ENCODE results near the gene NCOR1. TPM values are rescaled to one million over a fixed set of nuclear protein-coding genes. Genes with fewer than 3 reads are reported as not detected.

The NCOR1 gene
- total RNA-seq, 1 experiment from 2014 or later = 83.8 TPM

GRCh38 chr17:16046966-16047365, 168.4 kb downstream of the NCOR1 start:
- H3K4me3 ChIP-seq (ENCODE audit: low read depth in 2 of 2, low read length in 2 of 2) = no peak overlapping the region
- TF ChIP-seq SIN3A (IDR thresholded peaks at IDR 0.05; ENCODE audit: borderline replicate concordance, insufficient read depth, low read depth, low read length) = no peak
- TF ChIP-seq POLR2AphosphoS5 (IDR thresholded peaks at IDR 0.05; ENCODE audit: low read depth, low read length) = no peak
- no peak for TF ChIP-seq CTCF (IDR thresholded peaks at IDR 0.05)
- TF ChIP-seq TCF7L2 (IDR thresholded peaks at IDR 0.05; ENCODE audit: low read depth, low read length) = no peak
- no peak for TF ChIP-seq REST (IDR thresholded peaks at IDR 0.05; ENCODE audit: insufficient read depth in 1 of 2, low read depth in 2 of 2, low read length in 1 of 2)
- ATAC-seq (no peak), DNase-seq (ENCODE audit: low read depth, low spot score) (no peak)
- H3K36me3 ChIP-seq (ENCODE audit: control insufficient read depth, insufficient read depth, low read length) = peaks cover 16% of the 10 kb centered on the region
- intact Hi-C loops (cut with micrococcal nuclease; ENCODE audit: unreplicated experiment) = no loop called here
- no peak overlapping the region for H3K27ac ChIP-seq (ENCODE audit: low read length)
- no peaks in the 10 kb centered on the region for H3K27me3 ChIP-seq (ENCODE audit: control insufficient read depth, insufficient read depth, low read length)
- ChIA-PET POLR2A (interaction anchor here (0.6 kb wide), 1 partner anchor 290 kb away, joined by 5 read pairs; no protein-coding TSS in a partner anchor), CTCF (no interaction called here)
- H3K9me3 ChIP-seq (ENCODE audit: control insufficient read depth, insufficient read depth, low read depth, low read length) = no peaks in the 10 kb centered on the region
- in situ Hi-C loops (cut with HindIII; ENCODE audit: low pct_unique_long_range_greater_than_20kb, low sequenced_read_pairs) = no loop called here
- BruUV-seq (replicated peaks) = no TSS peak
- H3K4me1 ChIP-seq (ENCODE audit: control insufficient read depth, insufficient read depth, low read length) = no peaks in the 10 kb centered on the region

DNA sequence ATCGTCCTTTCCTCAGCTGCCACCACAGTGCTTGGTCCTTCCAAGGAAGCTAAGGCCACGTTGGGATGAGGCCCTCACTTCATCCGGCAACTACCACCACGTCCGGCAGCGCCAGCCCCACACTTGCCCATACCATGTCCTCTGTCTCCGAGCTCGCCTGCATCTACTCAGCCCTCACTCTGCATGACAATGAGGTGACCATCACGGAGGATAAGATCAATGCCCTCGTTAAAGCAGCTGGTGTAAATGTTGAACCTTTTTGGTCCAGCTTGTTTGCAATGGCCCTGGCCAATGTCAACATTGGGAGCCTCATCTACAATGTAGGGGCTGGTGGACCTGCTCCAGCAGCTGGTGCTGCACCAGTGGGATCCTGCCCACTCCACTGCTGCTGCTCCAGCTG, 170.8 kb downstream of the NCOR1 start:
- in situ Hi-C loops (cut with HindIII; ENCODE audit: low pct_unique_long_range_greater_than_20kb, low sequenced_read_pairs) = no loop called here
- Histone ChIP-seq H3K36me3 (ENCODE audit: control insufficient read depth, insufficient read depth, low read length) (peaks cover 16% of the 10 kb centered on the region), H3K4me1 (ENCODE audit: control insufficient read depth, insufficient read depth, low read length) (no peaks in the 10 kb centered on the region), H3K4me3 (ENCODE audit: low read depth in 2 of 2, low read length in 2 of 2) (no peak overlapping the region), H3K9me3 (ENCODE audit: control insufficient read depth, insufficient read depth, low read depth, low read length) (no peaks in the 10 kb centered on the region), H3K27me3 (ENCODE audit: control insufficient read depth, insufficient read depth, low read length) (no peaks in the 10 kb centered on the region), H3K27ac (ENCODE audit: low read length) (no peak overlapping the region)
- BruUV-seq (replicated peaks) = no TSS peak
- ChIA-PET POLR2A (no interaction called here), CTCF (no interaction called here)
- TF ChIP-seq SIN3A (IDR thresholded peaks at IDR 0.05; ENCODE audit: borderline replicate concordance, insufficient read depth, low read depth, low read length) (no peak), POLR2AphosphoS5 (IDR thresholded peaks at IDR 0.05; ENCODE audit: low read depth, low read length) (no peak), TCF7L2 (IDR thresholded peaks at IDR 0.05; ENCODE audit: low read depth, low read length) (no peak), CTCF (IDR thresholded peaks at IDR 0.05) (no peak)
- intact Hi-C loops (cut with micrococcal nuclease; ENCODE audit: unreplicated experiment) = no loop called here
- no peak for DNase-seq (ENCODE audit: low read depth, low spot score)
- no peak for ATAC-seq
